Activated naive CD4-positive, alpha-beta T cell (primary cell): ENCODE measurements around the gene CANX.

Experiments used
- DNase-seq, 4 experiments: peaks; one replicate each; lab custom pipeline; 2025; lab: John Stamatoyannopoulos, UW

The CANX gene

DNA sequence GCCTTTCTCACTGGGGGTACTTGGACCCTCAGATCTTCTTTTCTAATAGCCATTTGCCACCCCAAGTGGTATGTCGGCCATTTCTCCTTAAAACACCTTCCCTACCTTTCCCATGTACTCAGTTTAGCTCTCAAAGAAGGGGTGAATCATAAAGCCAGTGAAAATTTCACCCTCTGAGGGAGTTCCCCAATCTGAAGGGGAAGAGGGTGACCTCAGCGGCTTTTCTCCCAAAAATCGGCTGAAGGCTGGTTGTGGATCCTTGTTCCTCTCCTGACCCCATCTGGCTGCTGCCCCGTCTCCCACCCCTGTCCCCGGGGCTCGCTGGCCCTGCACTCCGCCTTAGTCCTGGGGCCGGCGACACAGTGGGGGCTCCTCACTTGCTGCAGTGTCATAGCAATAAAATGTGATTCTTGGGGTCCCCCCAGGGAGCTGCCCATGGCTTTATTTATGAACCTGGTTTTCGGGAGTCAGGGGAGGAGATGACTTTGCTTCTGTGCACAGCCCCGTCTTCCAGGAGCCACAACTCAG is 77.7 kb downstream of the CANX start:
- no peak for DNase-seq

DNA sequence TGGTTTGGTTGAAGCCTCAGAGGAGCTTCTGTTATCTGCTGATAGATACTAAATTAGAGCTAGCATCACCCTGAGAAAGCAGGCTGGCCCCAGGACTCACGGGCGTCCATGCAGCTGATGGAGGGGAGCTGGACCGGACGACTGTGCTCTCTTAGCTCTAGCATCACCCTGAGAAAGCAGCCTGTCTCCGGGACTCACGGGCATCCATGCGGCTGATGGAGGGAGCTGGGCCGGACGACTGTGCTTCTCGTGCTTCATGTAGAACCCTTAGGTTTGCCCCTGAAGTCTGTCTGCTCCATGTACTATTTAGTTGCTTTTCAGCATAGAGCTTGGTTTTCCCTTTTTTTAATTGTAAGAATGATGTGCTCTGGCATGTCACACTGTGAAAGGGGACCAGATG is 78.7 kb downstream of the CANX start:
- no peak for DNase-seq

DNA sequence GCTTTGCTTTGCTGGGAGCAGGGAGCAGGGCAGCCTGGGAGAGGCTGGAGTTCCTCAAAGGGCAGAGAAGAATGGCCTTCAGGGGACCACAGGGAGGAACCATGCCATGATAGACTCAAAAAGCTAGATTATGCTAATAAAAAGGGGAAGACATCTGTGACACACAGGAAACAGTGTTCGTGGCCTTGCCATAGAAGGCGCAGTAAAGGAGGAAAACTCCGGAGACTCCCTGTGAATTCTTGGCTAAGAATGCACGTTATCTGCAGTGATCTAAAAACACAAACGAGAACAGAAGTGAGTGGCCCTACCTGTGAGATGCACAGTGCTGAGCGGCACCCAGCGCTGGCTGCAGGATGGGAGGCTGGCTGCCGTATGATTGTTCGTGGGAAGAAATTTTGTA is 79.1 kb downstream of the CANX start:
- DNase-seq, result no peak

DNA sequence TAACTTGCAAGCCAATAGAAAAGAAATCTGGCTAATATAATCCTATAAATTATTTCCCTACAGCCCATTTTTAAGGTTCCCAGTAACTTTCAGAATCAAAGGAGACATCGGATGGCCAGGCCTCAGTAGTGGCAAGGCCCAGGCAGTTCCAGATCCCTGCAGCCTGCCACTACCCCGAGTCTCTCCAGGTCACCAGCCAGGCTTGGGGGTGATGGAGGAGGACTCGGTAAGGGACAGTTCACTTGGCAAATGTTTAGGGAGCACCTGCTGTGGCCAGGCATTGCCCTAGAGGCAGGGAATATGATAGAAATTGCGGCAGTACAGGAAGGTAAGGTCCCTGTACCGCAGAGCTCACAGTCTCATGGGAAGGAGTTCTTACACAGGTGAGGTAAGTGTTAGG is 79.8 kb downstream of the CANX start:
- no peak for DNase-seq

DNA sequence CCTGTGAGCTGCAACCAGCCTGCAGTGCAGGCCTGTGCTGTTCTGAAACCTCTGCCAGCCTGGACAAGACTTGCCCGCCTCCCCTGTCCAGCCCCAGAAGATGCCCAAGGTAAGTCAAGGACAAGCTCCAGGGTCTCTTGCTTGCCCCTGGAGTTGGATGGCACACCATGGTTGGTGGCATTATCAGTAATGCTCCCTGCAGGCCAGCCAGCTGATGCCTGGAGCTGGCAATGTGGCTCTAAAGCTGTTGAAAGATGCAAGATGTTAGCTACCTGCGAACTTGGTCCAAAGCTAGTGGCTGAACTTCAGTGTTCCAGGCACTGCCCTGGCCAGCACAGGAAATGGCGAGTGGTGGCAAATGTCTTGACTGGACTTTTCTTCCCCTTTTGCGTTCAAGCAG is 81.1 kb downstream of the CANX start:
- no peak for DNase-seq

DNA sequence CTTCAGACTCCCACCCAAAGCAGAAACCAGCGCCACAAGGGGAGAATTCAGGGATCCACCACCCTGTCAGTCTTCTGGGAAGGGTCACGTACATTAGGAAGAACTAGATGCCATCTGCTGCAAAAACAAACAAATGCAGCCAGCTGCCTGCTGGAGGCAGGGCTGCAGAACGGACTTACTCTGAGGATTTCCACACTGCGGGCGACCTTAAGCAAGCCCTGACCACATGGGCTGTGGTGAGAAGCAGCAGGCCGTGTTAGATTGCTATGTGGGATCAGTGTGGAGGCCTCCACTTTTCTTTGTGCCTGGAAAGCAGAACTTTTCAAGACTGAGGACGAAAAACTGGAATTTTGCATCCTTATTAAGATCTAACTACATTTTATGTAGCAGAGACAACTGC is 81.6 kb downstream of the CANX start:
- no peak for DNase-seq
